Fibroblast of the aortic adventitia (primary cell): ENCODE data around the gene BTF3L4. TPM values are rescaled to one million over a fixed set of nuclear protein-coding genes. Genes with fewer than 3 reads are reported as not detected.

ENCODE experiments used
- DNase-seq: peaks from one replicate; pipeline ENCODE4 v3.0.0-alpha.2; 2010; ENCODE audit warnings: low read depth
- H3K4me3 ChIP-seq: 2 replicates; pipeline ENCODE4 v1.5.1; 2011; ENCODE audit warnings: low read depth, mild to moderate bottlenecking, control low read depth, low read length, moderate library complexity
- CTCF ChIP-seq: IDR thresholded peaks from 2 replicates; pipeline ENCODE4 v1.5.1; 2011; ENCODE audit warnings: mild to moderate bottlenecking, low read length, control low read depth, inconsistent platforms; ENCODE audit not compliant: insufficient read depth
- total RNA-seq: library from RNA; depleted of rRNA; stranded (reverse); fragments of >200 nt; gene quantifications from 2 replicates; pipeline ENCODE4 v1.2.3, GENCODE V29; 2012; ENCODE audit warnings: low replicate concordance

The BTF3L4 gene
- total RNA-seq, 1 donor = 109 TPM

- no peak for TF ChIP-seq CTCF
- no peak for DNase-seq
- H3K4me3 ChIP-seq = no peak overlapping the region
Observed at GRCh38 chr1:52102336-52103013, 46.4 kb downstream of the BTF3L4 start.

GRCh38 chr1:52111492-52111891, 55.4 kb downstream of the BTF3L4 start:
- no peak for DNase-seq
- no peak for TF ChIP-seq CTCF
- H3K4me3 ChIP-seq = no peak overlapping the region

GRCh38 chr1:52112489-52112888, 56.4 kb downstream of the BTF3L4 start:
- TF ChIP-seq CTCF = no peak
- H3K4me3 ChIP-seq = no peak overlapping the region
- no peak for DNase-seq

DNA sequence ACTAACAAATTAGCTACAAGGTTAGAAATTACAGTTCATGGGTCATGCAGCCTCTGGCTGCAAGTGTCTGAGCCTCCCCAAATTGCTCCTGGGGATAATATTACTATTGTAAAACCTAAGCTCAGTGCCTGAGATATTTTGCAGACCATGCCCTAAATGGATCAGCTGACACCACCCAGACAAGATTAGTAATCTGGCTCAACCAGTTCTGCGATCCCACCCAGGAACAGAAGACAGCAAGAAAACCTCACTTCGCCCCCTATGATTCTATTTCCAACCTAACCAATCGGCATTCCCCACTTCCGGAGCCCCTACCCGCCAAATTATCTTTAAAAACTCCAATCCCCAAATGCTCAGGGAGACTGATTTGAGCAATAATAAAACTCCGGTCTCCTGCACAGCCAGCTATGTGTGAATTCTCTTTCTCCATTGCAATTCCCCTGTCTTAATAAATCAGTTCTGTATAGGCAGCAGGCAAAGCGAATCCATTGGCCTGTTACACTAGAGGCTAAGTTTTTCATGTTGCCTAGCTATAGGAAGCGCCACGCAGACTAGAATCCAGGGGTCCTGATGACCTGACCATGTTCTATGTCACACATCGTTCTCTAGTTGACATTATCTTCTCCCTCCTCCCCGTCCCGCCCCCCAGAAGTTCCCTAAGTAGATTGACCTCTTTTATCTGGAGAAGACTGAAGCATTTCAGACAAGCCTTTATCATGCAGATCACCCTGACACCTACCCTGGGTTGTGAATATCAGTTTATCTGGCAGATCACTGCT, 63.4 kb downstream of the BTF3L4 start:
- no peak for TF ChIP-seq CTCF
- DNase-seq = no peak

DNA sequence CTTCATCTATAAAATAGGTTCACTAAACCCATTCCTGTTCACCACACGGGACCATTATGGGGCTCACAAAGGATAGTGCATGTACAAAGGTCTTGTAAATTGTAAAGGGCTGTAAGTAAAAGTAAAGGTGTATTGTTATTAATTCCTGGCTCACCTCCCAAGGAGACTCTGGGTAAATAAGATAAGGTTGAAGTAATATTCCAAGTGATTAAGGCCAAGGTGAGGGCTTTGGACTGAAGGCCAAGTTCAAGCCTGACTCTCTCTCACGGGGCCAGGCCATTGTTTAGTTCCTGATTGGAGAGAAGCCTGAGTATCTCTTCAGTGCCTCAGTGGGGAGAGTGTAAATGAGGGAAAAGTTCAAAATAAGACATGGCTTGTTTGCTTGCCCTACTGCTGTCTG, 66.3 kb downstream of the BTF3L4 start:
- no peak overlapping the region for H3K4me3 ChIP-seq
- no peak for TF ChIP-seq CTCF
- no peak for DNase-seq

More for the DNA sequence above, 63.4 kb downstream of the BTF3L4 start:
- H3K4me3 ChIP-seq = no peak overlapping the region

DNA sequence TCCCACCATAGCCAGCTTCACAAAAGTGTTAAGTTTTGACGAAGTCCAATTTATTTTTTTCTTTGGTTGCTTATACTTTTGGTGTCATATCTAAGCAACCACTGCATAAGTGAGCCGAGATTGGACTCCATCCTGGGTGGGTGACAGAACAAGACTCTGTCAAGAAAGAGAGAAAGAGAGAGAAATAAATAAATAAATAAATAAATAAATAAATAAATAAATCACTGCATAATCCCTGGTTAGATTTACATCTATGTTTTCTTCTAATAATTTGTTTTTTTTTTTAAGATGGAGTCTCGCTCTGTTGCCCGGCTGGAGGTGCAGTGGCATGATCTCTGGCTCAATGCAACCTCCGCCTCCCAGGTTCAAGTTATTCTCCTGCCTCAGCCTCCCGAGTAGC, 67.5 kb downstream of the BTF3L4 start:
- no peak for TF ChIP-seq CTCF
- DNase-seq = no peak
- no peak overlapping the region for H3K4me3 ChIP-seq
